KG1 (cell line): ENCODE results near the gene OR10A2.
"Not testable (repeated sequence)": the region's sequence is repeated elsewhere in the genome, so short reads cannot be mapped to it uniquely, and the experiment has no call there.

Source experiments
- DNase-seq: peaks from one replicate; lab custom pipeline; 2025; lab: John Stamatoyannopoulos, UW

OR10A2 gene

DNA sequence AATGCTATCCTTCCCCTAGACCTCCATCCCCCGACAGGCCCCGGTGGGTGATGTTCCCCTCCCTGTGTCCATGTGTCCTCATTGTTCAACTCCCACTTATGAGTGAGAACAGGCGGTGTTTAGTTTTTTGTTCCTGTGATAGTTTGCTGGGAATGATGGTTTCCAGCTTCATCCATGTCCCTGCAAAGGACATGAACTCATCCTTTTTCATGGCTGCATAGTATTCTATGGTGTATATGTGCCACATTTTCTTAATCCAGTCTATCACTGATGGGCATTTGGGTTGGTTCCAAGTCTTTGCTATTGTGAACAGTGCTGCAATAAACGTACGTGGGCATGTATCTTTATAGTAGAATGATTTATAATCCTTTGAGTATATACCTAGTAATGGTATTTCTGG is 24.9 kb downstream of the OR10A2 start:
- DNase-seq: not testable (repeated sequence)

DNA sequence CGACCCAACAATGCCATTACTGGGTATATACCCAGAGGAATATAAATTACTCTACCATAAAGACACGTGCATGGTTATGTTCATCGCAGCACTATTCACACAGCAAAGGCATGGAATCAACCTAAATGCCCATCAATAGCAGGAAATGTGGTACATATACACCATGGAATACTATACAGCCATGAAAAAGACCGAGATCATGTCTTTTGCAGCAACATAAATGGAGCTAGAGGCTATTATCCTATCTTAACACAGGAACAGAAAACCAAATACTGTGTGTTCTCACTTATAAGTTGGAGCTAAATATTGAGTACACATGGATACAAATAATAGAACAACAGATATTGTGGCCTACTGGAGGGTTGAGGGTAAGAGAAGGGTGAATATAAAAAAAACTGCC is 26.0 kb downstream of the OR10A2 start:
- DNase-seq: no peak

DNA sequence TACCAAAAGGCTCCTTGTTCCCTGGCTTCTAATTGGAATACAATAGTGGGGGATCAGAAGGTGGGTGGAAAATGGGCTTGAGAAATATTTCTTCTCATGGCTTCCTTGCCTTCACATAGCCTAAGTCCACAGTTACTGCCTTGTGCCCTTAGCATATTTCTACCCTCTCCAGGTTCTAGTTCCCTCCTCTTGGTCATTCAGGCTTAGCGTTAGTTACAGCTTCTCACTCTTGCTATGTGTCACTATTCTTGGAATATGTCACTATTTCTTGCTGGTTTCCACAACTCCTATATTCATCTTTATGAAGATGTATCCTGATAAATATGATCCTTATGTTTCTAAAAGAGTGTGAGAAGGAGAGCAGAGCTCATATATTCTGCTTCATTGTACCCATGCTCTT is 27.0 kb downstream of the OR10A2 start:
- no peak for DNase-seq

DNA sequence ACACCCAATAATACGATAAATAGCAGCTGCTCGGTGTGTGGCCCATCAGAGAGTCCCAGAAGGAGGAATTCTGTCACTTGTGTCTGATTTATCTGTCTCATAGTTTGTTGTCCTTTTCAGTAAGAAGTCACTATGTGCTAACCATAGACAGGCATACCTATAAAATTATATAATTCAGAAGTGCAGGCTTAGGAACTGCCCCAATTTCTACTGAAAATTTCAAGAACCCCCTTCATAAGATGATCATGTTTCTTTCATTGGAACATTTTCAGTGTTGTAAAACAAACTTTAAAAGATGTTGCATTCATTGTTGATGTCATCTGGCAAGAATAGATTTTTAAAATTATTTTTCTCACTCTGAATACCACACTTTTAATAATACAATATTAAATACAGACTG is 29.5 kb downstream of the OR10A2 start, which contains the start of gene OR2D2:
Gene OR2D2 (minus strand): TSS at position 101 of the 400 bp plus-strand sequence. CDS start 0 bp downstream, at position 101.
- DNase-seq: no peak

DNA sequence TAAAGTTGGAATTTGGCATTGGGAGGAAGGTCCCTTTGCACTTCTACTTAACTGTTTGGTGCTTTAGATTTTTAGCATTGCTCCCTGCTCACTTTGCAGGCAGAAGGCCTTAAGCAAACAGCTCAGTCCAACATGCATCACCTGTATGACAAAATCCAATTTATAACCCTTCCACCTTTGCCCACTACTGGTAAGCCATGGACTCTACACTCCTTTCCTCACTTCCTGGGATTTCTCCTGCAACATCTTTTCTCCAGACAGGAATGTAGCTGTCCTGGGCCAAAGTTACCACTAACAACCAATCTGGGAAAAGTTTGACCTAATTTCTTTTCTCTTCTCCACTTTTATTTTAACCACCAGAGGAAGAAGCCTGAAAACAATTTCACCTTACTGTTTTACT is 31.2 kb downstream of the OR10A2 start:
- no peak for DNase-seq

DNA sequence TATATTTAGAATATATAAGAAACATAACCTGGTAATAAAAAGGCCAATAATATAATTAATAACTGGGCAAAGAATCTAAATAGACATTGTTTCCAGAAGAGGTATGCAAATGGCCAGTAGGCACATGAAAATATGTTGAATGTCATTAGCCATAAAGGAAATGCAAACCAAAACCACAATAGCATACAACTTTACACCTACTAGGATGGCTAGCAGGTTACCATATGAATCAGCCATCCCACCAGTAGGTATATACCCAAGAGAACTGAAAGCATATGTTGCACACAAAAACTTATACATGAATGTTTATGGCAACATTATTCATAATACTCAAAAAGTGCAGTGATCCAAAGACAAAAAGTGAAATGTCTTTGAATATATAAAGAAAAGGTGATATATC is 32.2 kb downstream of the OR10A2 start:
- DNase-seq: no peak

DNA sequence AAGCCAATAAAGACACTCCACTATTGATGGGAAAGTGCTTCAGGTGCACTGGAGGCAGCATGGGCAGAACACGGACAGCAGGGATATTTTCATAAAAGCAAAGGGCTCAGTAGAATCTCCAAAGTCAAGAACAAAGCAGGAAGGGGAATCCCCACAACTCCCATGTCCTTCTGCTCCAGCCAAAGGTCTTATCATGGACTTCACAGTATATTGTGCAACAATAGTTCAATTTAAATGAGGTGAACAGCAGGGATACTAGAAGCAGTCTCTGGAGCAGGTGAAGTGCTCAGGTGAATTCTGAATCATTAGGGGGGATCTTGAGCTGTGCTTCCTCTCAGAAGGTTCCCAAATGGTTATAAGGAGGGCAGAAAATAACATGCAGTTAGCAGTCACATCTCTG is 36.1 kb downstream of the OR10A2 start:
- DNase-seq: no peak

DNA sequence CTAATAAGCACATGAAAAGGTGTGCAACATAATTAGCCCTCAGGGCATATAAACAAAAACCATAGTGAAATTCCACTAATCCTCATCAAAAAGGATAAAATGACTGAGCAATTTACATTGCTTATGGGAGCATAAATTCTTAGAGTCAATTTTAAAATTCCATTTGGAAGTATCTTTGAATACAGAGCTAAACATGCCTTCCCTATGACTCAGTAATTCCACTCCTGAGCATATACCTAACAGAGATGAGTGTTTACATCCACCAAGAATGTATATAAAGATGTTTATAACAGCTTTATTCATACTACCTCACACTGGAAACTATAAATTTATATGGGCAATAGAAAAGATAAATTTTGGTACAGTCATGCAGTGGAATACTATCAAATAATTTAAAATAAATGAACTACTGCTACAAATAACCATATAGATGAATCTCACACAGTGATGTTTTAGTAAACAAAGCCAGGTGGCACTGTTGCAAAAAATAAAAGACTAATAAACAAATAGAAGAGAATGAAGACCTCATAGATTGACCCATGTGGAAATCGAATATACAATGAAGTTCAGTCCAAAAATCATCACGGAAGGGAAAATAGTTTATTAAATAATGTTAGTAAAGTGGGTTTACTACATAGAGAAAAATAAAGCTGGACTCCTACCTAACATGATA is 37.6 kb downstream of the OR10A2 start:
- no peak for DNase-seq

DNA sequence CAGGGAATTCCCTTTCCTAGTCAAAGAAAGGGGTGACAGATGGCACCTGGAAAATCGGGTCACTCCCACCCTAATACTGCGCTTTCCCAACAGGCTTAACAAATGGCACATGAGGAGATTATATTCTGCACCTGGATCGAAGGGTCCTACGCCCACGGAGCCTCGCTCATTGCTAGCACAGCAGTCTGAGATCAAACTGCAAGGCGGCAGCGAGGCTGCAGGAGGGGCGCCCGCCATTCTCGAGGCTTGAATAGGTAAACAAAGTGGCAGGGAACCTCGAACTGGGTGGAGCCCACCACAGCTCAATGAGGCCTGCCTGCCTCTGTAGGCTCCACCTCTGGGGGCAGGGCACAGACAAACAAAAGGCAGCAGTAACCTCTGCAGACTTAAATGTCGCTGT is 41.9 kb downstream of the OR10A2 start:
- not testable (repeated sequence) for DNase-seq

DNA sequence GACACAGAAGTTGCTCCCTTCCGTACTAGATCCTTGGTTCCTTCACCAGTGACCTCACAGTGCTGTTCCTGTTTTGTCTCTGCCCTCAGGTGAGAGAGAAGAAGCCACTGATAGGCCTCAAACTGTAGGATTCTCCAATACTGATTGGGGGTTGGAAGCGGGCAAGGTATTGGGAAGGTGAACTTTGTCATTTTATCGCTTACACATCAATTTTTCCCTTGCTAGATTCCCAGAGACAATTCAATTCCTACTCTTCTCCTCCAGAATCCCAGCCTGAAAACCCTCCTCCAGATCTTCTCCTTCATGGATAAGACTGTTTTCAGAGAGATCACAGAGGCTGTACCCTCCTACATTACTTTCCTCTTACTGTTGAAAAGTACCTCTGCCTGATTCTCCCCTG is 48.5 kb downstream of the OR10A2 start:
- DNase-seq: no peak

DNA sequence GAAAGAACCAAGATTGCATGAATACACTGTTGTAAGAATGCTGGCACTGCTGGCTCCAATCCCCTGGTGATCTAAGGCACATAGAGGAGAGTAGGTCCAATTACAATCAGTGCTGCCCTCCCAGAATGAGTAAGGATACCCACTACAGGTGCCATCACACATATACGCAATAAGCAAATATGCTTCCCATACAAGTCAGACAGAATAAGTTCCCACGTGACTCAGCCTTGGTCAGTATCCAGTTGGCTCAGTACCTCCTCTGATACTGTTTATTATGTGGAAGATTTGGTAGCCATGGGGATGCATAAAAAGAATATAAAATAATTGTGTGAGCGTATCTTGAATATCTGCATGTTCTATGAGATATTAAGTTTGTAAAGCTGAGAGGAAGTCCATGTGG is 49.1 kb downstream of the OR10A2 start:
- DNase-seq: no peak

DNA sequence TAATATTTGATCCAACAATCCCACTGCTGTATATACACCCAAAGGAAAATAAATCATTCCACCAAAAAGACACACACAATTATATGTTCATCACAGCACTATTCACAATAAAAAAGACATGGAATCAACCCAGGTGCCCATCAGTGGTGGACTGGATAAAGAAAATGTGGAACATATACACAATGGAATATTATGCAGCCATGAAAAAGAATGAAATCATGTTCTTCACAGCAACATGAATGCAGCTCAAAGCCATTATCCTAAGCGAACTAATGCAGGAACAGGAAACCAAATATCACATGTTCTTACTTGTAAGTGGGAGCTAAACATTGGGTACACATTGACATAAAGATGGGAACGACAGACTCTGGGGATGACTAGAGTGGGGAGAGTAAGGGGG is 56.8 kb downstream of the OR10A2 start:
- DNase-seq: no peak

DNA sequence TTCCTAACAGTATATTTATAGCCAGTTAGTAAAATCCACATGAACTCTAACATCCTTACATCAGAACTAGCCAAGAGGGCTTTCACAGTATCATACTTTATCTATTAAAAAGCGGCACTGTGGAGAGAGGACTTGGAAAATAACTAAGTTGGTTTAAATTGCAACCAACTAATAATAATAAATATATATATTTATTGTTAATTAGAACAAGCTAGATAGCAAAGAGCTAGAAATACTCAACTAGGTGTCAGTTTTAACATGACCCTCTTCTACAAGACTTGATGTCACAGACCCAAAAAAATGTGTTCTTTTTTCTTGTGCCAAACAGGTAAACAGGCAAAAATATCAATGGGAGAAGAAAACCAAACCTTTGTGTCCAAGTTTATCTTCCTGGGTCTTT is 57.8 kb downstream of the OR10A2 start, which contains the start of gene OR2D3:
Gene OR2D3 (plus strand): TSS at position 301 of the 400 bp plus-strand sequence. CDS start 0 bp downstream, at position 301.
- DNase-seq: no peak
